Skeletal muscle satellite cell (primary cell): ENCODE measurements around the gene CCDC97.
"Not testable (repeated sequence)": the region's sequence is repeated elsewhere in the genome, so short reads cannot be mapped to it uniquely, and the experiment has no call there.

Experiments
- H3K27me3 ChIP-seq: 2 replicates; pipeline ENCODE4 v1.7.0; 2013; ENCODE audit warnings: low read length; ENCODE audit not compliant: control insufficient read depth, insufficient read depth
- H3K36me3 ChIP-seq: 2 replicates; pipeline ENCODE4 v1.7.0; 2013; ENCODE audit warnings: mild to moderate bottlenecking, control low read depth, low read length; ENCODE audit not compliant: insufficient read depth
- H3K4me1 ChIP-seq: 2 replicates; pipeline ENCODE4 v1.7.0; 2013; ENCODE audit warnings: low read length; ENCODE audit not compliant: control insufficient read depth, insufficient read depth
- H3K4me2 ChIP-seq: 2 replicates; pipeline ENCODE4 v1.7.0; 2013; ENCODE audit warnings: mild to moderate bottlenecking, low read length
- H3K4me3 ChIP-seq: 2 replicates; pipeline ENCODE4 v1.7.0; 2013; ENCODE audit warnings: low read length
- H3K9ac ChIP-seq: 2 replicates; pipeline ENCODE4 v1.7.0; 2013; ENCODE audit warnings: mild to moderate bottlenecking, low read depth, low read length, moderate library complexity
- H3K9me3 ChIP-seq: replicated peaks from 2 replicates; pipeline ENCODE4 v1.7.0; 2013; ENCODE audit warnings: mild to moderate bottlenecking, control low read depth, low read length

The CCDC97 gene

GRCh38 chr19:41363371-41363752, 53.4 kb downstream of the CCDC97 start:
- Histone ChIP-seq H3K4me2 (peak overlapping the region; percentile 99), H3K9me3 (no peaks in the 10 kb centered on the region), H3K4me1 (peaks cover 26% of the 10 kb centered on the region), H3K4me3 (peak overlapping the region; percentile 95), H3K36me3 (no peaks in the 10 kb centered on the region), H3K9ac (peak overlapping the region; percentile 97), H3K27me3 (no peaks in the 10 kb centered on the region)

- Histone ChIP-seq H3K9ac (peak within 1 kb of the TSS; percentile 97), H3K4me3 (peak within 1 kb of the TSS; percentile 95), H3K9me3 (no peaks in the 10 kb centered on the region), H3K4me1 (peaks cover 26% of the 10 kb centered on the region), H3K4me2 (peak within 1 kb of the TSS; percentile 99), H3K36me3 (no peaks in the 10 kb centered on the region), H3K27me3 (no peaks in the 10 kb centered on the region)
These were observed 54.0 kb downstream of the CCDC97 start, which contains the start of gene B9D2 for GRCh38 chr19:41363753-41364523. TSS of gene B9D2 (minus strand) at chr19:41364149. CDS start at chr19:41363519, 630 bp downstream.

- H3K4me2 ChIP-seq = peak overlapping the region; percentile 99
- H3K36me3 ChIP-seq = no peaks in the 10 kb centered on the region
- H3K4me3 ChIP-seq = peak overlapping the region; percentile 95
- no peaks in the 10 kb centered on the region for H3K27me3 ChIP-seq
- H3K9me3 ChIP-seq = no peaks in the 10 kb centered on the region
- peak overlapping the region; percentile 97 for H3K9ac ChIP-seq
- peaks cover 26% of the 10 kb centered on the region for H3K4me1 ChIP-seq
These were observed 54.8 kb downstream of the CCDC97 start for GRCh38 chr19:41364524-41365391.

GRCh38 chr19:41366089-41366488, 56.1 kb downstream of the CCDC97 start:
- Histone ChIP-seq H3K4me2 (no peak overlapping the region), H3K4me1 (peaks cover 26% of the 10 kb centered on the region), H3K9me3 (no peaks in the 10 kb centered on the region), H3K27me3 (no peaks in the 10 kb centered on the region), H3K4me3 (no peak overlapping the region), H3K36me3 (no peaks in the 10 kb centered on the region), H3K9ac (no peak overlapping the region)

GRCh38 chr19:41367848-41368301, 57.9 kb downstream of the CCDC97 start:
- Histone ChIP-seq H3K9ac (peak overlapping the region; percentile 50), H3K4me3 (no peak overlapping the region), H3K36me3 (no peaks in the 10 kb centered on the region), H3K9me3 (no peaks in the 10 kb centered on the region), H3K4me2 (peak overlapping the region; percentile 45), H3K27me3 (no peaks in the 10 kb centered on the region), H3K4me1 (peaks cover 26% of the 10 kb centered on the region)

GRCh38 chr19:41369769-41370168, 59.8 kb downstream of the CCDC97 start:
- Histone ChIP-seq H3K4me3 (no peak overlapping the region), H3K36me3 (no peaks in the 10 kb centered on the region), H3K4me1 (peaks cover 25% of the 10 kb centered on the region)

DNA sequence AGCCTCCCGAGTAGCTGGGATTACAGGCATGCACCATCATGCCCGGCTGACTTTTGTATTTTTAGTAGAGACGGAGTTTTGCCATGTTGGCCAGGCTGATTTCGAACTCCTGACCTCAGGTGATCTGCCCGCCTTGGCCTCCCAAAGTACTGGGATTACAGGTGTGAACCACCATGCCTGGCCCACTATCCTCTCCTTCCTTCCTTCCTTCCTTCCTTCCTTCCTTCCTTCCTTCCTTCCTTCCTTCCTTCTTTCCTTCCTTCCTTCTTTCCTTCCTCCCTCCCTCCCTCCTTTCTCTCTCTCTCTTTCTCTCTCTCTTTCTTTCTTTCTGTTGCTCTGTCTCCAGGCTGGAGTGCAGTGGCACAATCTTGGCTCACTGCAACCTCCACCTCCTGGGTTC, 61.1 kb downstream of the CCDC97 start:
- not testable (repeated sequence) for H3K27me3 ChIP-seq, H3K9ac ChIP-seq, H3K4me3 ChIP-seq, H3K36me3 ChIP-seq, H3K4me2 ChIP-seq, H3K9me3 ChIP-seq
- peaks cover 29% of the 10 kb centered on the region for H3K4me1 ChIP-seq

More at GRCh38 chr19:41369769-41370168, 59.8 kb downstream of the CCDC97 start:
- H3K4me2 ChIP-seq = no peak overlapping the region
- H3K9me3 ChIP-seq = no peaks in the 10 kb centered on the region
- no peaks in the 10 kb centered on the region for H3K27me3 ChIP-seq
- no peak overlapping the region for H3K9ac ChIP-seq

GRCh38 chr19:41371541-41371940, 61.6 kb downstream of the CCDC97 start:
- no peak overlapping the region for H3K4me3 ChIP-seq
- H3K27me3 ChIP-seq = no peaks in the 10 kb centered on the region
- no peaks in the 10 kb centered on the region for H3K9me3 ChIP-seq
- no peak overlapping the region for H3K9ac ChIP-seq
- peaks cover 33% of the 10 kb centered on the region for H3K4me1 ChIP-seq
- no peaks in the 10 kb centered on the region for H3K36me3 ChIP-seq
- no peak overlapping the region for H3K4me2 ChIP-seq

DNA sequence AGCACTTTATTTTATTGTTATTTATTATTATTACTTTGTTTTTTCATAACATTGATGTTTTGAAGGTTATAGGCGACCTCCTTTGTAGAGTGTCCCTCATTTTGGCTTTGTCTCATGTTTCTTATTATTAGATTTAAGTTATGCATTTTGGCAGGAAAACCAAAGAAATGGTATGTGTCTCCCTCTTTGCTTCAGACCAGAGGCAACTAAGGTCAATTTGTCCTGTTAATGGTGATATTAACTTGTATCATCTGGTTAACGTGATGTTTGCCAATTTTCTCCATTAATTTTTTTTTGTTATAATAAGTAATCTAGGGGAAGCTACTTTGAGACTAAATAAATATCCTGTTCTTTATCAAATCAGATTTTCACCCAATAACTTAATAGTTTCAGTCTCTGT, 62.5 kb downstream of the CCDC97 start:
- Histone ChIP-seq H3K4me3 (no peak overlapping the region), H3K27me3 (no peaks in the 10 kb centered on the region), H3K9ac (no peak overlapping the region), H3K4me2 (no peak overlapping the region), H3K4me1 (peaks cover 35% of the 10 kb centered on the region), H3K9me3 (no peaks in the 10 kb centered on the region), H3K36me3 (no peaks in the 10 kb centered on the region)

- Histone ChIP-seq H3K4me2 (no peak overlapping the region), H3K9ac (no peak overlapping the region), H3K4me3 (no peak overlapping the region), H3K36me3 (no peaks in the 10 kb centered on the region), H3K9me3 (no peaks in the 10 kb centered on the region), H3K4me1 (peaks cover 27% of the 10 kb centered on the region), H3K27me3 (no peaks in the 10 kb centered on the region)
These were observed 64.0 kb downstream of the CCDC97 start for GRCh38 chr19:41373993-41374392.
